LNCaP clone FGC (cell line): ENCODE measurements around the gene DUSP14.
"Not testable (repeated sequence)": the region's sequence is repeated elsewhere in the genome, so short reads cannot be mapped to it uniquely, and the experiment has no call there.

ENCODE experiments used
- DNase-seq: peaks from one replicate; pipeline ENCODE4 v3.0.0-alpha.2; 2011; ENCODE audit warnings: low read depth
- H3K4me3 ChIP-seq: 2 replicates; pipeline ENCODE4 v1.5.1; 2011; ENCODE audit warnings: mild to moderate bottlenecking, low read depth, low read length, control low read depth
- TF ChIP-seq, protein P1 (sequence below): IDR thresholded peaks from 2 replicates; pipeline ENCODE4 v1.5.1; 2012; ENCODE audit warnings: mild to moderate bottlenecking; ENCODE audit not compliant: control insufficient read depth, insufficient read depth; ENCODE audit errors: extremely low read depth

The DUSP14 gene

DNA sequence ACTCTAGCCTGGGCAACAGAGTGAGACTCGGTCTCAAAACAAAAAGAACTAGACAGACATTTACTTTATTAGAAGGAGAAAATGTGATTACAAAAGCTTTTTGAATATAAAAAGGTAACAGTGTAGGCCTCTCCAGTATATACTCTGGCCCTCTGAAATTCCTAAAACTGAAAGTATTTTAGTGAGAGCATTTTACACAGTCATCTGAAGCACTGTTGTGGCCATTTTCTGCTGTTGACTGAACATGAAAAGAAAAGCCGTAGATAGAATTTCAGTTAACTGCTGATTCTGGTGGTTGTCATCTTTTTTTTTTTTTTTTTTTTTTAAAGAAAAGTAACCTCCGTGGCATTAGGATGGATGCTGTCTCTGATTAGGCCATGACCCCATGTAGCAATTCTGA, 15.6 kb downstream of the DUSP14 start:
- TF ChIP-seq, protein P1, sequence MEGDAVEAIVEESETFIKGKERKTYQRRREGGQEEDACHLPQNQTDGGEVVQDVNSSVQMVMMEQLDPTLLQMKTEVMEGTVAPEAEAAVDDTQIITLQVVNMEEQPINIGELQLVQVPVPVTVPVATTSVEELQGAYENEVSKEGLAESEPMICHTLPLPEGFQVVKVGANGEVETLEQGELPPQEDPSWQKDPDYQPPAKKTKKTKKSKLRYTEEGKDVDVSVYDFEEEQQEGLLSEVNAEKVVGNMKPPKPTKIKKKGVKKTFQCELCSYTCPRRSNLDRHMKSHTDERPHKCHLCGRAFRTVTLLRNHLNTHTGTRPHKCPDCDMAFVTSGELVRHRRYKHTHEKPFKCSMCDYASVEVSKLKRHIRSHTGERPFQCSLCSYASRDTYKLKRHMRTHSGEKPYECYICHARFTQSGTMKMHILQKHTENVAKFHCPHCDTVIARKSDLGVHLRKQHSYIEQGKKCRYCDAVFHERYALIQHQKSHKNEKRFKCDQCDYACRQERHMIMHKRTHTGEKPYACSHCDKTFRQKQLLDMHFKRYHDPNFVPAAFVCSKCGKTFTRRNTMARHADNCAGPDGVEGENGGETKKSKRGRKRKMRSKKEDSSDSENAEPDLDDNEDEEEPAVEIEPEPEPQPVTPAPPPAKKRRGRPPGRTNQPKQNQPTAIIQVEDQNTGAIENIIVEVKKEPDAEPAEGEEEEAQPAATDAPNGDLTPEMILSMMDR: no peak
- no peak overlapping the region for H3K4me3 ChIP-seq
- DNase-seq: no peak

DNA sequence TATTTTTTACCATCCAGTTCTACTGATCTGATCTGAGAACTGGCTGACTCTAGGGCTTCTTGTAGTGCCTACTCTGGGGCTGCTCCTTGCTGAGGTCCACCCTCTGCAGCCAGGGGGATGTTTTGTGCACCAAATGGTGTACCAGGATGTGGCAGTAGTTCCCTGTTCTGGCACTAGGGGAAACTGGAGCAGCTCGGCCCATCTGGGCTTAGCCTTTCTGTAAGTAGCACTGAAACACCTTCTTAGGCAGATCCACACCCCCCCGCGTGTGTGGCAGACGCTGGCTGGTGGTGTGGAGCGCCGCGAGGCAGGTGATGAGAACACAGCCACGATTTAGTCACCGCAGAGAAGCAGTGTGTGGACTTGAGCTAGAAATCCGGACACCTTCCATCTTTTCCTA, 17.0 kb downstream of the DUSP14 start:
- H3K4me3 ChIP-seq: no peak overlapping the region
- TF ChIP-seq, protein P1: peak; percentile 14; the same call in 1 of the 2 replicates
- no peak for DNase-seq

DNA sequence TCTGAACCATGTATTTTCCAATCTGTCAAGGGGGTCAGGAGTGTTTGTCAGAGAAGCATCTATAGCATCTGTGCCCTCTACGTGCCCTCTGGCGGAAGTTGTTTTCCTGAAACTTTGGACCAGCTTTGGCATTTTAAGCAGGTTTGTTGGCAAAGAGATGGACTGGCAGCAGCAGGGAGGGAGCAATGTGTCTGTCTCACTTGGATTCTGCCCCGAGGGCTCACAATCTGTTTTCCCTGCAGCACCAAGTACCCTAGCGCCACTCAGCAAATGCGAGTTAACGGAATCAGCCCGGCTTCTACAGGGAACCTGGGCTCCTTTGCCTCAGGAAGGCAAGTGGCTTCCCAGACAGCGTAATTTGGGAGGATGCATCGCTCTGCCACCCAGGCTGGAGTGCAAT, 17.4 kb downstream of the DUSP14 start:
- H3K4me3 ChIP-seq: no peak overlapping the region
- DNase-seq: no peak
- TF ChIP-seq, protein P1: no peak

DNA sequence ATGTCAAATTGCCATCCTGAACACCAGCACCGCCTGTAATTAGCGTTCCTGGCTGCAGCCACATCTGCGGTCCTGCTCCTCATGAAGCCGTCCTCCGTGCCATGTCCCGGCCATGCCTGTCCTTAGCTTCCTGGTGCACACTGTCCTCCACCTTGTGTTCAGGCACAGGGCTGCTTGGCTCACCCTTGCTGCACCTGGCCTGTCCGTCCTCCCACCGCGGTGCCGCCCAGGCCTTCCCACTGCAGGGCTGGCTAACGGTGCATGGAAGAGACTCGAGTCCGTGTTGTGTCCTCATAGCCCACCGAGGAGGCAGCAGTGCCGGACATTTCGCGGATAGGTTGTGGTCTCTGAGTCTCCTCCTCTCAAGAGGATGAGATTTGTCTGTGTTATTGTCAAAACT, 20.4 kb downstream of the DUSP14 start:
- H3K4me3 ChIP-seq: peak overlapping the region; percentile 39
- TF ChIP-seq, protein P1: no peak
- DNase-seq: no peak

DNA sequence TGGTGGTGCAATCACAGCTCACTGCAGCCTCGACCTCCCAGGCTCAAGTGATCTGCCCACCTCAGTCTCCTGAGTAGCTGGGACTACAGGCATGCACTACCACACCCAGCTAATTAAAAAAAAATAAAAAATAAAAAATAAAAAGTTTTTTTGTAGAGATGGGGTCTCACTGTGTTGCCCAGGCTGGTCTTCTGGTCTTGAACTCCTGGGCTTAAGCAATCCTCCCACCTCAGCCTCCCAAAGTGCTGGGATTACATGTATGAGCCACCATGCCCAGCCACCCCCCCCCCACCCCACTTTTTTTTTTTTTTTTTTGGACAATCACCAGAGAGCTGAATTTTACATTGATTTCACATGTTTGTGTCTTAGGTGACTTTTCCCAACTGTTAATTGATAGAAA, 22.0 kb downstream of the DUSP14 start:
- DNase-seq, H3K4me3 ChIP-seq: not testable (repeated sequence)

DNA sequence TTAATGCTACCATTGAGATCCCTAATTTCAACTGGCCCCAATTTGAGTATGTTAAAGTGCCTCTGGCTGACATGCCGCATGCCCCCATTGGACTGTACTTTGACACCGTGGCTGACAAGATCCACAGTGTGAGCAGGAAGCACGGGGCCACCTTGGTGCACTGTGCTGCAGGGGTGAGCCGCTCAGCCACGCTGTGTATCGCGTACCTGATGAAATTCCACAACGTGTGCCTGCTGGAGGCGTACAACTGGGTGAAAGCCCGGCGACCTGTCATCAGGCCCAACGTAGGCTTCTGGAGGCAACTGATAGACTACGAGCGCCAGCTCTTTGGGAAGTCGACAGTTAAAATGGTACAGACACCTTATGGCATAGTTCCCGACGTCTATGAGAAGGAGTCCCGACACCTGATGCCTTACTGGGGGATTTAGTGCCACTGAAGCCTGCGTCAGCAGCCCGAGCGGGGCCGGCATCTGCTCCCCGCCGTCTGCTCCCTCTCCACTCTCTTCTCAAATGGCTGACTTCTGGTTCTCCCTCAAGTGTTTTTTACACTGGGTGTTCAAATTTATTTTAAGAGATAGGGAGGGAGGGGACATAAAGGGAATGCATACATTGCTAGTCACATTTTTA, 22.9 kb downstream of the DUSP14 start:
- DNase-seq: no peak
- no peak overlapping the region for H3K4me3 ChIP-seq
- TF ChIP-seq, protein P1: no peak

DNA sequence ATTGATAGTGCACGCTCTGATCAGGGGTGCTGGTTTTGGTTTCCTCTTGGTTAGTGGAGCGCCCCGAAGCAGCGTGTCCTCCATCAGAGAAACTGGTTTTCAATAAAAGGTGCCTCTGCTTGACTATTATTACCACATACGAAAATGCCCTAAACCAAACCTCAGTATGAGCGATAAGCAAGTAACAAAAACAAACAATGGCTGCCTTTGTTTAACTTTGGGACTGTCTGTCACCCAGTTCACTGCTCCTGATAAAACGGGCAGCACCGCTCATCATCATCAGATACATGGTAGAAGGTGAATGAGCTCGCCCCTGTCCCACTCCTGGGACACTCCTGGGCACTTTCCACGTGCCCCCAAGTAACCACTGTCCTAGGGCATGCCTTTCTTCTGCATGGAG, 24.0 kb downstream of the DUSP14 start:
- TF ChIP-seq, protein P1: no peak
- DNase-seq: no peak
- H3K4me3 ChIP-seq: no peak overlapping the region
